Lung (tissue), 12 donors: ENCODE measurements around the gene CSNK2B. TPM values are rescaled to one million over a fixed set of nuclear protein-coding genes. Genes with fewer than 3 reads are reported as not detected.

ENCODE experiments used
- ATAC-seq: fragments of 200-7000 bp; cut with Tn5 transposase; one replicate; pipeline ENCODE4 v1.9.1; 2020; ENCODE audit warnings: moderate number of reproducible peaks; ENCODE audit not compliant: insufficient read depth, low FRiP score
- DNase-seq, 3 donors: peaks; one replicate each; pipeline ENCODE4 v3.0.0-alpha.2; 2013 to 2017
- H3K27ac ChIP-seq, 2 donors: one replicate each; pipeline ENCODE4 v1.5.1; 2013; ENCODE audit warnings: mild to moderate bottlenecking in 2 of 2, moderate library complexity in 2 of 2, control low read depth in 1 of 2, inconsistent platforms in 1 of 2, low read depth in 1 of 2, low read length in 1 of 2
- H3K27me3 ChIP-seq, 3 donors: one replicate each; pipeline ENCODE4 v1.5.1; 2013; ENCODE audit warnings: low read length in 2 of 3; ENCODE audit not compliant: control insufficient read depth in 3 of 3, insufficient read depth in 3 of 3
- H3K36me3 ChIP-seq, 4 donors: one replicate each; pipeline ENCODE4 v1.5.1; 2013; ENCODE audit warnings: low read length in 4 of 4, mild to moderate bottlenecking in 1 of 4, moderate library complexity in 1 of 4; ENCODE audit not compliant: control insufficient read depth in 4 of 4, insufficient read depth in 4 of 4
- H3K4me1 ChIP-seq, 5 donors: one replicate each; pipeline ENCODE4 v1.5.1; 2013; ENCODE audit warnings: low read length in 5 of 5, mild to moderate bottlenecking in 2 of 5, moderate library complexity in 1 of 5; ENCODE audit not compliant: control insufficient read depth in 5 of 5, insufficient read depth in 5 of 5
- H3K4me3 ChIP-seq: one replicate; pipeline ENCODE4 v1.5.1; 2013; ENCODE audit warnings: mild to moderate bottlenecking, control low read depth, moderate library complexity
- H3K9ac ChIP-seq, 2 donors: one replicate each; pipeline ENCODE4 v1.5.1; 2013; ENCODE audit warnings: low read length in 2 of 2, control low read depth in 1 of 2; ENCODE audit not compliant: insufficient read depth in 1 of 2
- H3K9me3 ChIP-seq, 4 donors: one replicate each; pipeline ENCODE4 v1.5.1; 2013; ENCODE audit warnings: low read length in 3 of 4, mild to moderate bottlenecking in 1 of 4, moderate library complexity in 1 of 4; ENCODE audit not compliant: control insufficient read depth in 4 of 4, insufficient read depth in 3 of 4
- WGBS, 2 donors: extraction: QIAGEN DNeasy Blood & Tissue Kit; methylation state at CpG; one replicate each; pipeline ENCODE4 v1.1.7; 2013; 5-methylcytosine and 5-hydroxymethylcytosine counted together
- polyA plus RNA-seq, 2 donors: library from polyadenylated mRNA; stranded (reverse); fragments of 200-250 nt; gene quantifications; one replicate each; pipeline ENCODE4 v1.2.1, GENCODE V29; 2013
- total RNA-seq, 2 donors: library from RNA; depleted of rRNA in 1 of 2; stranded (reverse); fragments of >200 nt in 1 of 2; gene quantifications; one replicate each; pipeline ENCODE4 v1.2.1, GENCODE V29; 2014 to 2021
- TF ChIP-seq, protein P1 (sequence below): IDR thresholded peaks from 2 replicates; pipeline ENCODE4 v1.5.1; 2012; ENCODE audit warnings: mild to moderate bottlenecking; ENCODE audit errors: control extremely low read depth, extremely low read depth
- donor health status: control.
- donor health status: control.
- donor health status: Bipolar disorder and iron deficiency.
- donor health status: healthy.
- donor health status: DM: yes; HTN: yes; CAD: no.

Gene CSNK2B
- total and polyA plus RNA-seq, 4 donors: 114 to 154 (median 137) TPM

DNA sequence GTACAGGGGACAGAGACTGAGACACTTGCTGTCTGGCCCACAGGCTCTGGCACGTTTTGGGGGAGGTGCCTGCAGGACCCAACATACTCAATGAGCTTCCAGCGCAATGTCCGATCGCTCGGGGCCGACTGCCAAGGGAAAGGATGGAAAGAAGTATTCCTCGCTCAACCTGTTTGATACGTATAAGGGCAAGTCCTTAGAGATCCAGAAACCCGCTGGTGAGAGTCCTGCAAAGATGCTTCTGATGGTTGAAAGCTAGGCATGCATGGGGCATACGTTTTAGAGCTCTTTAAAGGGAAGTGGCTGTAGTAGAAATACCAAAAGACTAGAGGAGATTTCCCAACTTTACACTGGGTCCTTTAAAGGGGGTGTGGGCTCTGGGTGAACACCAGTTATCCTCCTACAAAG, 43.2 kb upstream of the CSNK2B start:
- no peak overlapping the region for H3K4me3 ChIP-seq
- no peaks in the 10 kb centered on the region for H3K27me3 ChIP-seq
- TF ChIP-seq, protein P1, sequence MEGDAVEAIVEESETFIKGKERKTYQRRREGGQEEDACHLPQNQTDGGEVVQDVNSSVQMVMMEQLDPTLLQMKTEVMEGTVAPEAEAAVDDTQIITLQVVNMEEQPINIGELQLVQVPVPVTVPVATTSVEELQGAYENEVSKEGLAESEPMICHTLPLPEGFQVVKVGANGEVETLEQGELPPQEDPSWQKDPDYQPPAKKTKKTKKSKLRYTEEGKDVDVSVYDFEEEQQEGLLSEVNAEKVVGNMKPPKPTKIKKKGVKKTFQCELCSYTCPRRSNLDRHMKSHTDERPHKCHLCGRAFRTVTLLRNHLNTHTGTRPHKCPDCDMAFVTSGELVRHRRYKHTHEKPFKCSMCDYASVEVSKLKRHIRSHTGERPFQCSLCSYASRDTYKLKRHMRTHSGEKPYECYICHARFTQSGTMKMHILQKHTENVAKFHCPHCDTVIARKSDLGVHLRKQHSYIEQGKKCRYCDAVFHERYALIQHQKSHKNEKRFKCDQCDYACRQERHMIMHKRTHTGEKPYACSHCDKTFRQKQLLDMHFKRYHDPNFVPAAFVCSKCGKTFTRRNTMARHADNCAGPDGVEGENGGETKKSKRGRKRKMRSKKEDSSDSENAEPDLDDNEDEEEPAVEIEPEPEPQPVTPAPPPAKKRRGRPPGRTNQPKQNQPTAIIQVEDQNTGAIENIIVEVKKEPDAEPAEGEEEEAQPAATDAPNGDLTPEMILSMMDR: no peak
- peak in 2 of 3 donors; percentile 39 to 59 for DNase-seq
- 47 to 64% methylated on average over 10 of the region's 10 CpGs for WGBS, 2 donors
- no peak overlapping the region for H3K9ac ChIP-seq
- no peak for ATAC-seq
- peaks cover 2 to 14% (median 3%) of the 10 kb centered on the region in 5 donors for H3K4me1 ChIP-seq
- no peak overlapping the region for H3K27ac ChIP-seq
- no peaks in the 10 kb centered on the region for H3K9me3 ChIP-seq
- peaks cover 29 to 47% (median 41%) of the 10 kb centered on the region in 4 donors for H3K36me3 ChIP-seq

DNA sequence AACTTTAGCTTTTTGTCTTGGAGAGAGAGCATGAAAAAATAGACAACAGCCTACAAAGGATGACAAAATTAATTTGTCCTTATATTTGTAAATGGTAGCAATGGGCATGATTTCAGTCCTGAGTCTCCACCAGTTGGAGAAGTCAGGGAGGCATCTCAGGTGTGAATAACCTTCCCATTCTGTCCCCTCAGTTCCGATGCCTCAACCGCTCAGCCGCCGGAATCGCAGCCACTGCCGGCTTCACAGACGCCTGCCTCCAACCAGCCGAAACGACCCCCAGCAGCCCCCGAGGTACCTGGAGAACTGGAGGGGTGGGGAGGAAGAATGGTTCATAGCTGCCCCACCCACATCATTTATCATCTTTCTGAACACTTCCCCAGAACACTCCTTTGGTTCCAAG, 41.8 kb upstream of the CSNK2B start:
- WGBS, 2 donors: 92 to 95% methylated on average over 10 of the region's 10 CpGs
- H3K27ac ChIP-seq: no peak overlapping the region
- H3K9me3 ChIP-seq: no peaks in the 10 kb centered on the region
- peaks cover 36 to 59% (median 52%) of the 10 kb centered on the region in 4 donors for H3K36me3 ChIP-seq
- H3K27me3 ChIP-seq: no peaks in the 10 kb centered on the region
- no peak overlapping the region for H3K4me3 ChIP-seq
- H3K4me1 ChIP-seq: peaks cover 2 to 14% (median 3%) of the 10 kb centered on the region in 5 donors
- no peak overlapping the region for H3K9ac ChIP-seq
- ATAC-seq (no peak), DNase-seq (no peak)
- TF ChIP-seq, protein P1: no peak

DNA sequence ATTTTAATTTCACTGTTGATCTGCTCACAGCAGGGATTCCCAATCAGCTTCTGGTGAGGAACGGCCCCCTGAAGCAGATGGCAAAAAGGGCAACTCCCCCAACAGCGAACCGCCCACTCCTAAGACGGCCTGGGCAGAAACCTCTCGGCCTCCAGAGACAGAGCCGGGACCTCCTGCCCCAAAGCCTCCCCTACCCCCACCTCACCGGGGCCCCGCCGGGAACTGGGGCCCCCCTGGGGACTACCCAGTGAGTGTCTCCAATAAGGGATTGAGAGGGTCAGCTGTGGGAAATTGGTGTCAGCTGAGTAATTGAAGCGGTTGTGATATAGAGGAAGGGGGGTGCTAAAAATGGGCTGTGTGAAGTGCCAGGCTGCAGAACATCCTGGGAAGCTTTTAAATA, 38.9 kb upstream of the CSNK2B start:
- DNase-seq: no peak
- peaks cover 1 to 10% (median 3%) of the 10 kb centered on the region in 5 donors for H3K4me1 ChIP-seq
- WGBS, 2 donors: 94 to 97% methylated on average over 10 of the region's 10 CpGs

More for the DNA sequence above, 38.9 kb upstream of the CSNK2B start:
- no peaks in the 10 kb centered on the region for H3K9me3 ChIP-seq
- no peak overlapping the region for H3K4me3 ChIP-seq
- H3K9ac ChIP-seq: no peak overlapping the region
- no peak overlapping the region for H3K27ac ChIP-seq
- TF ChIP-seq, protein P1: no peak
- ATAC-seq: no peak
- H3K36me3 ChIP-seq: peaks cover 39 to 77% (median 70%) of the 10 kb centered on the region in 4 donors
- no peaks in the 10 kb centered on the region for H3K27me3 ChIP-seq
